Measurements from ENCODE around the gene APLP2.

The APLP2 gene

DNA sequence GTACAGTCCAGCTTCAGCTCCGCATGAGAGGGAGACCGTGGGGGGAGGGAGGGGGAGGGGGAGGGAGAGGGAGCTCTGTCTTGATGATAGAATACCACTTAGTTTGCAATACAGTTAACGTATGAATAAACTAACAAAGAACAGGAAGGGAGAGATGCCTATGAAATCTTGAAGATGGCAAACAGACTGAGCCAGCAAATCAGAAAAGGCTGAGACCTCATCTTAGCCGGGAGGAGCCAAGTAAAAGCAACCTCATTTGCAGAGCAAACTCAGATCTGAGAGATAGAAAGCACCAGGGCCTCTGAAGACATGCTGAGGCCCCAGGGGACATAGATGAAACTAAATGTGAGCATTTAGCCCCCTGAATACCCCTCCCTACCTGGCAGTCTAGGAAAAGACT is 23.0 kb downstream of the APLP2 start:
- in situ Hi-C loops (cut with MboI; ENCODE audit: low pct_unique_long_range_greater_than_20kb, low sequenced_read_pairs, unreplicated experiment): no loop called here
- DNase-seq (ENCODE audit: low spot score): no peak
- TF ChIP-seq CTCF (IDR thresholded peaks at IDR 0.05; ENCODE audit: extremely low read depth, insufficient read depth, missing control alignments): no peak

DNA sequence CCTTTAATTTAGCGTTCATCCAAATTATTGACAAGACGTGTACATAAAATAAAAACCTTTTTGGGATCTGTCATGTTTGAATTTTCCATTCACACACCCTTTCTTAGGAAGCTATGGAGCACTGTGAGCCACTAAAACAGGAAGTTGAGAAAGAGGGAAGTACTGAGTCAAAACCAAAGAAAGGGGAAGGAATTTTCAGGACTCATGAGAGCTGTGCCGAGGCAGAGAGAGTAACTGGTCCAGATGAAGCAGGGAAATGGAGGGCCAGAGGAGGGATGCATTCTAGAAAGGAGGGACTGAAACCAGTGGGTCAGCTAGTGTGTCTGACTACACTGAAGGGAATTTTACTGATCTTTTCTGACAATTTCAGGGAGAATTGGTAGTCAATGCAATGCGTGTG is 24.9 kb downstream of the APLP2 start:
- no peak for TF ChIP-seq CTCF (IDR thresholded peaks at IDR 0.05; ENCODE audit: extremely low read depth, insufficient read depth, missing control alignments)
- no peak for DNase-seq (ENCODE audit: low spot score)
- in situ Hi-C loops (cut with MboI; ENCODE audit: low pct_unique_long_range_greater_than_20kb, low sequenced_read_pairs, unreplicated experiment): no loop called here

GRCh38 chr11:130095326-130095725 is 25.6 kb downstream of the APLP2 start:
- DNase-seq (ENCODE audit: low spot score): no peak
- in situ Hi-C loops (cut with MboI; ENCODE audit: low pct_unique_long_range_greater_than_20kb, low sequenced_read_pairs, unreplicated experiment): no loop called here
- no peak for TF ChIP-seq CTCF (IDR thresholded peaks at IDR 0.05; ENCODE audit: extremely low read depth, insufficient read depth, missing control alignments)

- no peak for TF ChIP-seq CTCF (IDR thresholded peaks at IDR 0.05; ENCODE audit: extremely low read depth, insufficient read depth, missing control alignments)
- in situ Hi-C loops (cut with MboI; ENCODE audit: low pct_unique_long_range_greater_than_20kb, low sequenced_read_pairs, unreplicated experiment): no loop called here
Observed at GRCh38 chr11:130096042-130096441, 26.3 kb downstream of the APLP2 start.

DNA sequence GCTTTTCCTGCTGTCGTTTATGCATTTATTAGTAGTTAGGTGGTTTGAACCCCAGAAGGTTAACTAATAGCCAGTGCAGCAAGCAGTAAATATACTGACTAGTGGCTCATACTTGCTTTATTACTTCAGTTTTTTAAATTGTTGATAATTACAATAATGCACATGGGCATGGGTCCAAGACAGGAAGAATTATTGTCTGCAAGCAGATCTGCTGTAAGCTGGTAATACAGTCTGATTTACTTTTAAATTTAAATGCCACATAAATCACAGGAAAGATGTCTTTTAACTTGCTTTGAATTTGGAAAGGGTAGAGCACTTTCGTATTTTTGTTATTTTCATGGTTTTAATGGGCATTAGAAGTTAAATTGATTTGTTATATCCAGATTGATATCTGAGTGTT is 27.1 kb downstream of the APLP2 start:
- in situ Hi-C loops (cut with MboI; ENCODE audit: low pct_unique_long_range_greater_than_20kb, low sequenced_read_pairs, unreplicated experiment): no loop called here
- no peak for DNase-seq (ENCODE audit: low spot score)
- no peak for TF ChIP-seq CTCF (IDR thresholded peaks at IDR 0.05; ENCODE audit: extremely low read depth, insufficient read depth, missing control alignments)

More at GRCh38 chr11:130096042-130096441, 26.3 kb downstream of the APLP2 start:
- no peak for DNase-seq (ENCODE audit: low spot score)

DNA sequence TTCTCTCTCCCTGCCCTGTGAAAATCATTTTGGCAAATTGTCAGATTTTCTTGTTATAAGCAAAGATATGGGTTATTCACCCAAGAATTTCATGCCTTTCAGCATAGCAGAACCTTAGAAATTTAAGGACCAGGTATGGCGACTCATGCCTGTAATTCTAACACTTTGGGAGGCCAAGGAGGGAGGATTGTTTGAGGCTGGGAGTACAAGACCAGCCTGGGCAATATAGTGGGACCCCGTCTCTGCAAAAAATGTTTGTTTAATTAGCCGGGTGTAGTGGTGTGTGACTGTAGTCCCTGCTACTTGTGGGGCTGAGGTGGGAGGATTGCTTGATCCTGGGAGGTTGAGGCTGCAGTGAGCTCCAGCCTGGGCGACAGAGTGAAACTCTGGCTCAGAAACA is 27.6 kb downstream of the APLP2 start:
- in situ Hi-C loops (cut with MboI; ENCODE audit: low pct_unique_long_range_greater_than_20kb, low sequenced_read_pairs, unreplicated experiment): no loop called here
- TF ChIP-seq CTCF (IDR thresholded peaks at IDR 0.05; ENCODE audit: extremely low read depth, insufficient read depth, missing control alignments): no peak
- DNase-seq (ENCODE audit: low spot score): no peak

DNA sequence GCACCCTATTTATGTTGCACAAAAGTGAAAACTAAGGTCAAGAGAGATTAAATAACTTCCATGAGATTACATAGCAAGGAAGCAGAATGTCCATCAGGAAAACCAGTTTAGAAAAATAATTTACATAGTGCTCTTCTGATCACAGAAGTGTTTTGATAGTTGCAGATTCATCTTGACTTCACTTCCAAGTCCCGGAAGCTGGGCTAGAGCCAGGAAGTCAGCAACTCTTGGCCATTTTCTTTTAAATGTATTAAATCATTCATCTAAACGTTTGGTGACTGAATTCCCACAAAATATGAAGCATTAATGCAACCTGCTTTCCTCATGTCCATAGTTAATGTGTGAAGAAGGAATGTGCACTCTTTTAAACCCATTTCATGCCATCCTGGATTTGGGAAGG is 29.7 kb downstream of the APLP2 start:
- in situ Hi-C loops (cut with MboI; ENCODE audit: low pct_unique_long_range_greater_than_20kb, low sequenced_read_pairs, unreplicated experiment): no loop called here
- DNase-seq (ENCODE audit: low spot score): no peak
- no peak for TF ChIP-seq CTCF (IDR thresholded peaks at IDR 0.05; ENCODE audit: extremely low read depth, insufficient read depth, missing control alignments)

Data from GM13977 (cell line).